AG04449 (cell line): Measurements from ENCODE around the gene SIPA1L3.

Experiments used
- CTCF ChIA-PET: fragments of 350-600 bp; formaldehyde crosslinking; extraction: SDS; loops from one replicate; lab custom pipeline; 2021; ENCODE audit warnings: antibody characterized with exemption; lab: Yijun Ruan, JAX
- POLR2A ChIA-PET: fragments of 400-600, 350-600 bp; formaldehyde crosslinking; extraction: SDS; loops from one replicate; lab custom pipeline; 2020; ENCODE audit warnings: antibody characterized with exemption, inconsistent platforms; lab: Yijun Ruan, JAX
- DNase-seq: peaks from one replicate; pipeline ENCODE4 v3.0.0-alpha.2; 2010; ENCODE audit warnings: low read depth, low spot score
- H3K4me3 ChIP-seq: 2 replicates; pipeline ENCODE4 v1.5.1; 2011; ENCODE audit warnings: low read depth, mild to moderate bottlenecking, control low read depth, low read length
- CTCF ChIP-seq: IDR thresholded peaks from one replicate; pipeline ENCODE4 v1.5.1; 2011; ENCODE audit warnings: mild to moderate bottlenecking, moderate library complexity, low read length, control low read depth, inconsistent platforms; ENCODE audit not compliant: insufficient read depth; ENCODE audit errors: missing control alignments

SIPA1L3 gene

GRCh38 chr19:38206006-38206745 is 299.2 kb downstream of the SIPA1L3 start:
- no peak overlapping the region for H3K4me3 ChIP-seq
- DNase-seq: no peak
- ChIA-PET CTCF (interaction anchor here (1.4 to 2.0 kb wide), 2 partner anchors 12 to 19 kb away, joined by 3 to 6 read pairs; no protein-coding TSS in a partner anchor), POLR2A (no interaction called here)
- no peak for TF ChIP-seq CTCF

- no peak for TF ChIP-seq CTCF
- H3K4me3 ChIP-seq: no peak overlapping the region
- DNase-seq: no peak
- ChIA-PET CTCF (interaction anchor here (1.4 to 2.0 kb wide), 2 partner anchors 11 to 19 kb away, joined by 3 to 6 read pairs; no protein-coding TSS in a partner anchor), POLR2A (no interaction called here)
Observed at GRCh38 chr19:38206928-38207327, 299.9 kb downstream of the SIPA1L3 start.

GRCh38 chr19:38207543-38207942 is 300.5 kb downstream of the SIPA1L3 start:
- CTCF ChIA-PET: no interaction called here

GRCh38 chr19:38208571-38208970 is 301.6 kb downstream of the SIPA1L3 start:
- CTCF ChIA-PET: interaction anchor here (0.6 to 1.1 kb wide), 4 partner anchors 18 to 302 kb away, joined by 3 read pairs; partner anchors contain the start of gene WDR87
- no peak overlapping the region for H3K4me3 ChIP-seq
- POLR2A ChIA-PET: no interaction called here
- TF ChIP-seq CTCF: no peak
- no peak for DNase-seq

More at GRCh38 chr19:38207543-38207942, 300.5 kb downstream of the SIPA1L3 start:
- TF ChIP-seq CTCF: no peak
- no peak overlapping the region for H3K4me3 ChIP-seq
- no peak for DNase-seq
- POLR2A ChIA-PET: no interaction called here

- POLR2A ChIA-PET: no interaction called here
- CTCF ChIA-PET: interaction anchor here (0.6 to 1.6 kb wide), 6 partner anchors 18 to 307 kb away, joined by 3 to 6 read pairs (median 3); partner anchors contain the start of gene WDR87
- peak overlapping the region; percentile 36; the same call in 1 of the 2 replicates for H3K4me3 ChIP-seq
- TF ChIP-seq CTCF: no peak
- no peak for DNase-seq
Observed at GRCh38 chr19:38209152-38209551, 302.1 kb downstream of the SIPA1L3 start.
